GM12872 (cell line): ENCODE data around the gene HOXA11.

Experiments
- CTCF ChIP-seq: IDR thresholded peaks from 3 replicates; pipeline ENCODE4 v1.5.1; 2011; ENCODE audit warnings: low read depth, mild to moderate bottlenecking, low read length, moderate library complexity; ENCODE audit not compliant: insufficient read depth

Gene HOXA11

GRCh38 chr7:27179030-27179429 is 6.0 kb downstream of the HOXA11 start:
- no peak for TF ChIP-seq CTCF

DNA sequence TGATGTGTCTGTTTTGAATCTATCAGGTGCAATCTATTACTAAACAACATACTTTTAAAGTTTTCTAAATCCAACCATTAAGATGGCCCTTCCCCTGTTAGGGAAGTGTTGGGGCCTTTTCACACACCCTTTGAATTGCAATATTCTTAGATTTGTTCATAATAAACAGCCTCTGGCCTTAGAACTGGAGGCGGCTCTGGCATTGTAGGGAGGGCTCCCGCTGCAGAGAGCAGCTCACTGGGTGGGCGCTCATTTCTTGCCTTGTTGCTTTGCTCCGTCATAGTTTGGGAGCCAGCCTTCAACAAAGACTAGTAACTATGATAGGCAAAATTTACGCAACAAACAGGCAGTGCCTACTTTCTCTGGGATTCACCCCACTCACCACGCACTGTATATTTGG is 6.7 kb downstream of the HOXA11 start:
- no peak for TF ChIP-seq CTCF

DNA sequence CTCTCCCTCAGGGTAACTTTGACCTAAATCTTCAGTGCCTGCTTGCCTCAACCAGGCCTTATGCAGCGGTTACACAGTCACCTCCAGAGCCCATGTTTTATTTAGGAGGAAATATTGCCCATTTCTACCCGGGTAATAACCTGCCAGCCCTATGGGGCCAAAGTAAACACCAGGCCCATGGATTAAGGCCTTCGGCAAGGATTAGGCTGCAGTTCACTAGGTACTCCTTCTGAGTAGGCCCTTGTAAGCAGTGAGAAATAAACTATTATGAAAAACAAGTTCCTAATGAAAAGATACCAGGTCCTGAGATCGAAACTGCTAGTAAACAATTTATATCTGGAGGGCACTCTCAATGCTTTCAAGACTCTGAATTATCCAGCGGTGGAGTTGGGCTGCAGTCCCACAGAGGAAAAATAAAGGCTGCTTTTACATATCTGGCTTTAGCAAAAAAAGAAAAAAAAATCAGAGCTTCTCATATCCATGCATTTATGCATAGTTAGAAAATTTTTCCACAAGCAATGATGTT is 7.2 kb downstream of the HOXA11 start:
- no peak for TF ChIP-seq CTCF

DNA sequence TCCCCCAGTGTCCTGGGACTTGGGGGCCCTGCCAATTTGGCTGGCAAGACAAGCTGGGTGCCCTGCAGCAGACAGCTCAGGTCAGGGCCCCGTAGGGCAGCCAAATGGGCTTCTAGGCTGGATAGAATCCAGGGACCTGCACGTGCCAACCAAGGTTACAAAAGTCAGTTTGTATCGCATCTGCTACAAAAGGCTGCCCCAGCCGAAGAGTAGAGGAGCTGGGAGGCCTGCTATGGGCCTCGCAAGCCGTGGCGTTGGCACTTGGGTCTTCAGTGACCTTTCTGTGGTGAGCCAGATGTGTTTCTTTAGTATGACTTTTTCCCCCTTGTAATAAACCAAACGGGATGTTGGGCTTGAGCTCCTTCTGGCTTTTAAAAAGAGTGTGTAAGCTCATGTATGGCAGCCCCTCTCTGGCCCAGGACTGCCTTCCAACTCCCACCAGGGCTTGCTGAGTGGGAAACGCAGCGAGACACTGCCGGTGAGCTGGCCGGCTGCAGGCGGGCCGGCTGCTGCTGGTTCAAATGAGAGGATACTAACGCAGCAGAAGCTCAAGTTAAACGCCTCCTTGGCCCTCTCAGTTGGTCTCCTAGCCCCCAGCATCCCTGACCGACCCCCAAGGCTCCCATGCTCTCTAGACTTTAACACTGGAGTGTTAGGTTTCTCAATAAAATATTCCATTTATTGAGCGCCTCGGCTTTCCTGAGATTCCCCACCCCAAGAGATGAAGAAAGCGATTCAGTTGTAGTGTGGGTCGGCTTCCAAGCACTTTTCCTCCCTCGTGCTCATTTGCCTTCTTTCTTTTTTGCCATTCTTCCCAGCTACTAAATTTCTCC is 7.9 kb downstream of the HOXA11 start:
- TF ChIP-seq CTCF = no peak

DNA sequence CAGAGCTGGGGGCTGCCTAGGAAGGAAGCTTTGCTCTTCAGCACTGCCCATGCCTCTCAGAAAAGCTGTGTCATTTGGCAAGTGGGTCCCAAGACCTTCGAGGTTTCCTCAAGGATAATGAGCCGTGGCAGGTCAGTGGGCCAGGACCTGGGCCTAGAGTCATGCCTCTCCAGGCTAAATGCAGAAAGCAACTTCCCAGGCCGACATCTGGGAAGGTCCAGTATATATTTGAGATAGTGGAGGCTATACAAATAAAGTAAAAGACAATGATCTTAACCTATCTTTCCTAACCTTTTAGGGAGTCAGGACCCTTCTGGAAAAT is 8.5 kb downstream of the HOXA11 start:
- TF ChIP-seq CTCF = no peak

DNA sequence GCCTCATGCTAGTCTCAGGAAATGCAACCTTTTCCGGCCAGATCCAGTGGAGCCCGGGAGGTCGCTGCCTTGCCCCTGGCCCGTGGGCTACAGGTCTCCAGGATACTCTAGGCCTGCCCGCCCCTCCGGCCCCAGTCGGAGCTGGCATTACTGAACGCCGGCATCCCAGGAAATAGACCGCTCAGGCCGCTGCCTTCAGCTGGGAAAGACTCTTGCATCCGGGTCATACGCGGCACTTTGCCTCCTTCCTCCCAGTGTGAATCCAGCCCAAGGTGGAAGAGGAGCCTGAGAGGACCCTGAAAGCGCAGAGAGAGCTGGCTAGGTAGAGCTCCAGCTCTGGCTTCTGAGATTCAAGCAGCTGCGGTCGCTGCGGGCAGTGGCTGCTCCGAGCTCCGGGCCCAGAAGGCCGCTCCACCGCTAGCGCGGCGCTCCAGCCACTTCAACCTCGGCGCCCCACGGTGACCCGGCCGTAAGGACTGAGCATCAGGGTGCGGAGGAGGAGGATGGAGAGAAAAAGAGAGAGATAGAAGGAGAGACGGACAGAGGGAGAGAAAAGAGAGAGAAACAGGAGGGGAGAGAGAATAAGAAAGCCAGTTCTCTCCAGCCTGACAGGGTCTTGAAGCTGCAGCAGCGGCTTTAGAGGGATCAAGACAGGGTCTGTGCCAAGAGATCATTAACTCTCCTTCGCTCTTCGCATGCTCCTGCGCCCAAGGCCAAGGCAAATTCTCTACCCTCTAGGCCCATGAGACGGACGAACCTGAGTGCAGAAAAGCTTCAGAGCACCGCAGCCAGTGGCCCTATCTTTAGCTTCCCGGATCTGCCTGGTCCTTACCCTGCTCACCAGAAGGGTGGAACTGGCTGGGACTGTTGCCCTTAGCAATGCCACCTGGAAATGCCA is 9.2 kb downstream of the HOXA11 start:
- no peak for TF ChIP-seq CTCF

- no peak for TF ChIP-seq CTCF
Measured at GRCh38 chr7:27174874-27175625, 10.0 kb downstream of the HOXA11 start.
